Muscle layer of duodenum (tissue), 2 donors: ENCODE results near the gene TOP2B.

Experiments used
- H3K27ac ChIP-seq: one replicate; pipeline ENCODE4 v1.7.0; 2013; ENCODE audit warnings: mild to moderate bottlenecking, low read length
- H3K27me3 ChIP-seq: one replicate; pipeline ENCODE4 v1.7.0; 2013; ENCODE audit warnings: low read depth, mild to moderate bottlenecking, control low read depth, low read length
- H3K36me3 ChIP-seq, 2 donors: one replicate each; pipeline ENCODE4 v1.7.0; 2013; ENCODE audit warnings: low read length in 2 of 2, control low read depth in 1 of 2, mild to moderate bottlenecking in 1 of 2; ENCODE audit not compliant: insufficient read depth in 2 of 2, control insufficient read depth in 1 of 2
- H3K4me1 ChIP-seq, 2 donors: one replicate each; pipeline ENCODE4 v1.7.0; 2013; ENCODE audit warnings: low read length in 2 of 2, mild to moderate bottlenecking in 2 of 2, control low read depth in 1 of 2, moderate library complexity in 1 of 2; ENCODE audit not compliant: insufficient read depth in 2 of 2, control insufficient read depth in 1 of 2
- H3K4me3 ChIP-seq, 2 donors: one replicate each; pipeline ENCODE4 v1.7.0; 2013; ENCODE audit warnings: low read length in 2 of 2, low read depth in 1 of 2, mild to moderate bottlenecking in 1 of 2
- H3K9me3 ChIP-seq, 2 donors: one replicate each; pipeline ENCODE4 v1.7.0; 2013; ENCODE audit warnings: low read length in 2 of 2, control low read depth in 1 of 2, mild to moderate bottlenecking in 1 of 2; ENCODE audit not compliant: control insufficient read depth in 1 of 2
- donor health status: healthy.

The TOP2B gene

GRCh38 chr3:25652921-25653320, 11.8 kb downstream of the TOP2B start:
- Histone ChIP-seq H3K27ac (no peak overlapping the region), H3K4me3 (no peak overlapping the region), H3K4me1 (peaks cover 4 to 36% of the 10 kb centered on the region in 2 donors)

GRCh38 chr3:25648925-25649830, 15.5 kb downstream of the TOP2B start:
- Histone ChIP-seq H3K36me3 (peaks cover 0 to 7% of the 10 kb centered on the region in 2 donors), H3K27me3 (no peaks in the 10 kb centered on the region), H3K4me1 (peaks cover 4 to 25% of the 10 kb centered on the region in 2 donors), H3K4me3 (no peak overlapping the region), H3K27ac (no peak overlapping the region), H3K9me3 (peaks cover 0 to 4% of the 10 kb centered on the region in 2 donors)

More at GRCh38 chr3:25652921-25653320, 11.8 kb downstream of the TOP2B start:
- peaks cover 0 to 7% of the 10 kb centered on the region in 2 donors for H3K36me3 ChIP-seq
- peaks cover 0 to 4% of the 10 kb centered on the region in 2 donors for H3K9me3 ChIP-seq
- H3K27me3 ChIP-seq = no peaks in the 10 kb centered on the region

GRCh38 chr3:25648107-25648535, 16.6 kb downstream of the TOP2B start:
- peaks cover 0 to 15% of the 10 kb centered on the region in 2 donors for H3K4me1 ChIP-seq
- H3K27me3 ChIP-seq = no peaks in the 10 kb centered on the region
- peaks cover 0 to 4% of the 10 kb centered on the region in 2 donors for H3K9me3 ChIP-seq
- no peak overlapping the region for H3K27ac ChIP-seq
- H3K36me3 ChIP-seq = peaks cover 0 to 7% of the 10 kb centered on the region in 2 donors
- no peak overlapping the region for H3K4me3 ChIP-seq

DNA sequence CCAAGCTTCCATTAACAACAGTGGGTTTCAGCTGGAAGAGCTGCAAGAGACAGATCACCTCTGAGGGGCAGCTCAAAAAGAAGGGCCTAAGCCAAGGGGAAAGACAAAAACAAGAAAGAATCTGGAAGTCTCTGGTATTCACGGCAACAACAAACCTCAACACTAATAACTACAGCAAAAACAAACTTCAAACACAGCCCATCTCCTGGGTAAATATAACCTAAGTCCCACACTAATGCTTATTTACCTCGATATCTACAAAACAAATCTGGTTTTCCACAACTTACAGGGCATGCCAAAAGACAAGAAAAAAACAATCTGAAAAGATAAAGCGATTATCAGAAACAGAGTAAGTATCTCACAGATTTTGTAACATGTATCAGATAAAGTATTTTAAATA, 29.7 kb downstream of the TOP2B start:
- H3K27ac ChIP-seq = no peak overlapping the region
- peaks cover 30 to 39% of the 10 kb centered on the region in 2 donors for H3K36me3 ChIP-seq
- no peaks in the 10 kb centered on the region for H3K9me3 ChIP-seq
- H3K27me3 ChIP-seq = no peaks in the 10 kb centered on the region
- no peaks in the 10 kb centered on the region for H3K4me1 ChIP-seq
- no peak overlapping the region for H3K4me3 ChIP-seq

- Histone ChIP-seq H3K9me3 (no peaks in the 10 kb centered on the region), H3K27me3 (no peaks in the 10 kb centered on the region), H3K4me1 (no peaks in the 10 kb centered on the region), H3K36me3 (peaks cover 35 to 44% of the 10 kb centered on the region in 2 donors), H3K27ac (no peak overlapping the region), H3K4me3 (no peak overlapping the region)
These were observed 30.8 kb downstream of the TOP2B start for GRCh38 chr3:25633919-25634318.

DNA sequence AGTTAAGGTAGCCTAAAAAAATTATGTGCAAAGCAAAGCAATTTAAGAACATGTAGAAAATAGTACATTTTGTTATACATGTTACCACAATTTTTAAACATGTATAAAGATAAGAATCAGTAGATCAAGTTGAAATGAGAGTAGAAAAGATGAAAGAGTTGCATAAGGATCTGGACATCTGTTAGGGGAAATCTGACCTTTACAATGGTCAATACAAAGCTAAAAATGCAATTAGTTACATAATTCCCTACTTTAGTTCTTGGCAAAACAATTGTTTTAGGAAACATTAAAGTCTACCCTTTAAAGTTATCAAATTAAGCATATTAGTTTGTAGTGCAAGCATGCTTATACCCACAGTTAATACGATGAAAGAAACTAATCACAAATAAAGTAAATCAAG, 32.7 kb downstream of the TOP2B start:
- no peak overlapping the region for H3K4me3 ChIP-seq
- peaks cover 45 to 54% of the 10 kb centered on the region in 2 donors for H3K36me3 ChIP-seq

DNA sequence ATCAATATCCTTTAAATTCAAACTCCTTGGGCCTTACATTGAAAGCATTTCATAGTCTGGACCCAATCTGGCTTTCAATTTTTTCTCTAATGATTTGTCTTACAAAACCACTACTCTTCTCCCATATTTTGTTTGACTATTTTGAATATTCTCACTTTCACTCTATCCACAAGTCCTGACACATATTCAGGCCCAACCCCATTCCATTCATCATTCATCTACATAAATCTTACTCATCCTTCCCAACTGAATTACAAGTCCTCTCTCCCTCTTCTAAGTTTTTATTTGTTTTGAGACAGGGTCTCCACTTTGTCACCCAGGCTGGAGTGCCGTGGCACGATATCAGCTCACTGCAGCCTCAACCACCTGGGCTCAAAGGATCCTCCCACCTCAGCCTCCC, 43.6 kb downstream of the TOP2B start:
- Histone ChIP-seq H3K36me3 (peaks cover 41 to 43% of the 10 kb centered on the region in 2 donors), H3K4me1 (no peaks in the 10 kb centered on the region), H3K4me3 (no peak overlapping the region), H3K9me3 (no peaks in the 10 kb centered on the region), H3K27me3 (no peaks in the 10 kb centered on the region), H3K27ac (no peak overlapping the region)

More for the DNA sequence above, 32.7 kb downstream of the TOP2B start:
- Histone ChIP-seq H3K4me1 (no peaks in the 10 kb centered on the region), H3K27ac (no peak overlapping the region), H3K27me3 (no peaks in the 10 kb centered on the region), H3K9me3 (no peaks in the 10 kb centered on the region)

DNA sequence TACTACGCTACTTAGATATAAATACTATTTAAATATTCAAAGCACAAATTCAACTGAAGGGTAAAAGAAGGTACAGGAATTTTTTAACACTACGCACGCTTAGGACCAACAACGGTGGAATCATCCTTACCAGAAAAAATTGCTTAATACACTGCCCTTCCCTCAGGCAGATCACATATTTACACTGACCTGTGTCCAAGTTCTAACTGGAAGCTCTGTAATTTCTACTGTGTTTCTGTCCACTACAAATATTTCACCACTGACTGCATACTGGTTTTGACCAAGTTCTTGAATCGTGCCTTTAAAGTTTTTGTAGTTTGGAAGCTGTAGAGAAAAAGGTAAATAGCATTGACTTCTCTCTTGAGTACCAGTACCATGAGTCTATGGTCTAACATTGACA, 44.2 kb downstream of the TOP2B start:
- H3K36me3 ChIP-seq = peaks cover 38 to 41% of the 10 kb centered on the region in 2 donors
- no peak overlapping the region for H3K27ac ChIP-seq

DNA sequence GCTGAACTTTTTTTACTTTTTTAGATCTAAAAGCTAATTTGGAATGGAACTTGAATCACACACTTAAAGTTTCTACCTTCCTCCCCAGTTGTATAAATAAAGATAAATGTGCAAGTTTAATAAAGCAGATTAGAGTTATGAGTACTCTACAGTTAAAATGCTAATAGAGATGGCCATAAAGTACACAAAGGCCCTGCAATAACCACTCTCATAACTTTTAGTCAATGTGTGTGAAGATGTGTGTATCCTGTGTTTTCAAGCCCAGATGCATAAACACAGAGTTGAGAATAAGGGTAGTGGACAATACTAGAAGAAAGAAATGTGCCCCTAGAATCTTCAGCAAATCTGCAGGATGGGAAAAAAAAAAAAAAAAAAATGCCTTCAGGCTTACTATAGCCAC, 45.3 kb downstream of the TOP2B start:
- no peaks in the 10 kb centered on the region for H3K9me3 ChIP-seq
- H3K27ac ChIP-seq = no peak overlapping the region
- peaks cover 30 to 34% of the 10 kb centered on the region in 2 donors for H3K36me3 ChIP-seq

More for the DNA sequence above, 44.2 kb downstream of the TOP2B start:
- Histone ChIP-seq H3K9me3 (no peaks in the 10 kb centered on the region), H3K4me1 (no peaks in the 10 kb centered on the region), H3K27me3 (no peaks in the 10 kb centered on the region), H3K4me3 (no peak overlapping the region)

GRCh38 chr3:25618028-25618427, 46.7 kb downstream of the TOP2B start:
- H3K36me3 ChIP-seq = peaks cover 22 to 24% of the 10 kb centered on the region in 2 donors
- H3K4me1 ChIP-seq = no peaks in the 10 kb centered on the region
- no peaks in the 10 kb centered on the region for H3K27me3 ChIP-seq
- no peaks in the 10 kb centered on the region for H3K9me3 ChIP-seq
- H3K4me3 ChIP-seq = no peak overlapping the region
- H3K27ac ChIP-seq = no peak overlapping the region

More for the DNA sequence above, 45.3 kb downstream of the TOP2B start:
- Histone ChIP-seq H3K4me1 (no peaks in the 10 kb centered on the region), H3K4me3 (no peak overlapping the region), H3K27me3 (no peaks in the 10 kb centered on the region)

- H3K27me3 ChIP-seq = no peaks in the 10 kb centered on the region
- H3K9me3 ChIP-seq = no peaks in the 10 kb centered on the region
- no peak overlapping the region for H3K4me3 ChIP-seq
- H3K36me3 ChIP-seq = peaks cover 33 to 44% of the 10 kb centered on the region in 2 donors
- no peak overlapping the region for H3K27ac ChIP-seq
- no peaks in the 10 kb centered on the region for H3K4me1 ChIP-seq
These were observed 53.5 kb downstream of the TOP2B start for GRCh38 chr3:25611193-25611592.
